Neural progenitor cell (in vitro differentiated cells): Measurements from ENCODE around the gene ORC4.
"Not testable (repeated sequence)": the region's sequence is repeated elsewhere in the genome, so short reads cannot be mapped to it uniquely, and the experiment has no call there.

Experiments
- CTCF ChIP-seq: fragments of 200-600 bp; sonication (generic); IDR thresholded peaks from 2 replicates; pipeline ENCODE4 v1.5.1; 2017; ENCODE audit warnings: antibody characterized with exemption, mild to moderate bottlenecking
- EZH2 ChIP-seq: fragments of 200-600 bp; sonication (generic); IDR thresholded peaks from 2 replicates; pipeline ENCODE4 v1.6.1; 2017; ENCODE audit warnings: antibody characterized with exemption, mild to moderate bottlenecking, moderate library complexity

GRCh38 chr2:148002420-148002819 is 18.1 kb downstream of the ORC4 start:
- not testable (repeated sequence) for TF ChIP-seq CTCF, EZH2
